HG03066 (cell line): ENCODE measurements around the gene OR2D2.
A peak's percentile ranks its signal among the peaks of the same experiment; 100 is the strongest.
"Not testable (repeated sequence)": the region's sequence is repeated elsewhere in the genome, so short reads cannot be mapped to it uniquely, and the experiment has no call there.

ENCODE experiments used
- ATAC-seq: cut with Tn5 transposase; IDR thresholded peaks from one replicate; pipeline ENCODE4 v1.9.1; 2021; ENCODE audit warnings: low read depth; ENCODE audit not compliant: unreplicated experiment

The OR2D2 gene, protein sequence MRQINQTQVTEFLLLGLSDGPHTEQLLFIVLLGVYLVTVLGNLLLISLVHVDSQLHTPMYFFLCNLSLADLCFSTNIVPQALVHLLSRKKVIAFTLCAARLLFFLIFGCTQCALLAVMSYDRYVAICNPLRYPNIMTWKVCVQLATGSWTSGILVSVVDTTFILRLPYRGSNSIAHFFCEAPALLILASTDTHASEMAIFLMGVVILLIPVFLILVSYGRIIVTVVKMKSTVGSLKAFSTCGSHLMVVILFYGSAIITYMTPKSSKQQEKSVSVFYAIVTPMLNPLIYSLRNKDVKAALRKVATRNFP

DNA sequence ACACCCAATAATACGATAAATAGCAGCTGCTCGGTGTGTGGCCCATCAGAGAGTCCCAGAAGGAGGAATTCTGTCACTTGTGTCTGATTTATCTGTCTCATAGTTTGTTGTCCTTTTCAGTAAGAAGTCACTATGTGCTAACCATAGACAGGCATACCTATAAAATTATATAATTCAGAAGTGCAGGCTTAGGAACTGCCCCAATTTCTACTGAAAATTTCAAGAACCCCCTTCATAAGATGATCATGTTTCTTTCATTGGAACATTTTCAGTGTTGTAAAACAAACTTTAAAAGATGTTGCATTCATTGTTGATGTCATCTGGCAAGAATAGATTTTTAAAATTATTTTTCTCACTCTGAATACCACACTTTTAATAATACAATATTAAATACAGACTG, at the start of gene OR2D2:
Gene OR2D2, minus strand, starts transcription at position 101 of the 400 bp plus-strand sequence. Its CDS starts 0 bp downstream, at position 101.
- no peak for ATAC-seq

DNA sequence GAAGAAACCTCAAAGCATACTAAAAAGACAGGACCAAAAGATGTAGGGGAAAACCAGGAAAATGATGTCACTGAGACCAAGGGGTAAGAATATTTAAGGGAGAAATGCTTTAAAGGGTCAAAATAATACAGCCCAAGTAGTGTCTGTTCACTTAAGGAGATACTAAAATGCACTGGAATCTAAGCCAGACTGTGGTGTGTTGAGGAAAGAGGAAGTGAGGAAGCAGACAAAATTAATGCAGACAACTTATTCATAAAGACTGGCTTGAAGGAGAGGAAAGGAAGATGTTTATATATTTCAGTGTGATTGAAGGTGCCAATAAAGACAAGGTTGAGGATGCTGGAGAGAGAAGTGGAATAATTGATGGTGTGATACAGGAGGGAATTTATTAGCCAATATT, 49.7 kb upstream of the OR2D2 start:
- no peak for ATAC-seq

DNA sequence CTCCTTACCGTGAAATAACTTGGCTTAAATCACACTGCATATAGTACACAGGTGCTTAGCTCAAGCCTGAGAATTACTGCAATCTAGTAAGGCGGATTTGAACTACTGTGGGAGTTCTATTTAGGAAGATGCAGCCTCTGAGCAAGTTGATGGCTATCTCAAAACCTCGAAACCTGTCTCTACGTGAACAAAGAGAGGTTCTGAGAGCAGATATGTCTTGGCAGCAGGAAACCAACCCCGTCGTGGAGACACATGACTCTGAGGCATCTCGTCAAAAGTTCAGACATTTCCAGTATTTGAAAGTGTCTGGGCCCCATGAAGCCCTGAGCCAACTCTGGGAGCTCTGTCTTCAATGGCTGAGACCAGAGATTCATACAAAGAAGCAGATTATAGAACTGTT, 39.8 kb upstream of the OR2D2 start:
- no peak for ATAC-seq

DNA sequence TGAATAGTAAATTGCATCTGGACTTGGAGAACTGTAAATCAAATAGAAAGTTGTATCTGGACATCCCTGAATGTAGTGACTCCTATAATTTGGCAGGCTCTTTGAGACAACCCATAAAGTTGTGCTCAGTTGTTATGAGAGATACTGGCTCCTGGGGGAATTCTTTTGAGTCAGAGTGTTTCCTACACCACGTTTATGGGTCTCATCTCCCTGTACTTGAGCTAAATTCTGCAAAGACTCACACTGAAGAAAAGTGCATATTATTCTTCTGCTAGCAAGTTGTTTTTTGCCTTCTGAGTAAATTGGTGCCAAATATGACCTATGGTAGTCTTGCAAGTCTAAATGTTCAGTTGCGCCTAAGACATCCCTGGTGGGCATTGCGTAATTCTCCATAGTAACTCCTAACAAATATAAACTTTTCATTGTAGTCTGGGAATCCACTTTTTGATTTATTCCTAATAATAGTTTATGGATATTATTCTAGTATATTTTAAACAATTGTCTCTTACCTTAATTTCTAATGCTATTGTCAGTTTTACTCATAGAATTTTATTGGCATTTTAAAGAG, 38.9 kb upstream of the OR2D2 start:
- ATAC-seq = no peak

DNA sequence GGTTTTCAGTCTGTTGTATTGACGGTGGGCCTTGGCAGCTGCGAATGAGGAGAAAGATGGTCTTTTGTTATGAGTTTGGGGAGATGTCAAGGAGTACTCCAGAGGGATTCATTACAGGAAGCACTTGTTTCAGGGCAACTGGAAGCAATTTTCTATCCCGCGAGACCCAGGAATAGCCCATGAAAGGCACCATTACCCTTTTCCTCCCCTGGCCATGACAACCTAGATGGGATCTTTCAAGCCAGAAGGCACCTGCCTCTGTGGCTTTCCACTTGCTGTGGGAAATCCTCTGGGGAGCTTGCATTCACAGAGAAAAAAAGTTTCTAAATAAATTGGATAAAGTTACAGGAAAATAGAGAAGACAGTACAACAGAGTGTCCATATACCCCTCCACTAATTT, 36.6 kb upstream of the OR2D2 start:
- ATAC-seq = no peak

DNA sequence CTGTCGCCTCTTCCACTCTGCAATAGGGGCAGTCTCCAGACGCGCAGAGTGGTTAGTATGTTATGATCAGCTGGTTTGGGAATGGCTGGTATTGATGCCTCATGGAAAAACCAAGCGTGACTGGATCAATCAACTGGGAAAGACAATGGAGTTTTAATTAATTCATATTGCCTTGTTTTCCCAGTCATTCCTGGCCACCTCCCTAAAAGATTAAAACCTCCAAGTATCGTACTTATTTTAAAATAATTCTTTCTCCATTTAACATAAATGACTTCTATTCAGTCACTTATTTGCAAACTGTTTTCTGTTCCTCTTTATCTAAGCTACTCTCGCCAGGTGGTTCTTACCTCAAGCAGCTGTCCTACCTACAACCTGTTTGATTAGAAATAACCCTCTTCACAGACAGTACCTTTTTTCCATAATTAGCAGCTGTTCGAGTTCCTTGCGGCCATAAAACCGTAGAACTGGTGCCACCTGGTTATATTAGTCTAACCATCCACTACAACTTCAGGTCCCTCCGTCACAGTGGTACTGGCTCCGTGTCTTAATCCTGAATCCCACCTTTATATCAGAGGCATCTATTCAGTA, 34.8 kb upstream of the OR2D2 start:
- ATAC-seq = peak; percentile 55

DNA sequence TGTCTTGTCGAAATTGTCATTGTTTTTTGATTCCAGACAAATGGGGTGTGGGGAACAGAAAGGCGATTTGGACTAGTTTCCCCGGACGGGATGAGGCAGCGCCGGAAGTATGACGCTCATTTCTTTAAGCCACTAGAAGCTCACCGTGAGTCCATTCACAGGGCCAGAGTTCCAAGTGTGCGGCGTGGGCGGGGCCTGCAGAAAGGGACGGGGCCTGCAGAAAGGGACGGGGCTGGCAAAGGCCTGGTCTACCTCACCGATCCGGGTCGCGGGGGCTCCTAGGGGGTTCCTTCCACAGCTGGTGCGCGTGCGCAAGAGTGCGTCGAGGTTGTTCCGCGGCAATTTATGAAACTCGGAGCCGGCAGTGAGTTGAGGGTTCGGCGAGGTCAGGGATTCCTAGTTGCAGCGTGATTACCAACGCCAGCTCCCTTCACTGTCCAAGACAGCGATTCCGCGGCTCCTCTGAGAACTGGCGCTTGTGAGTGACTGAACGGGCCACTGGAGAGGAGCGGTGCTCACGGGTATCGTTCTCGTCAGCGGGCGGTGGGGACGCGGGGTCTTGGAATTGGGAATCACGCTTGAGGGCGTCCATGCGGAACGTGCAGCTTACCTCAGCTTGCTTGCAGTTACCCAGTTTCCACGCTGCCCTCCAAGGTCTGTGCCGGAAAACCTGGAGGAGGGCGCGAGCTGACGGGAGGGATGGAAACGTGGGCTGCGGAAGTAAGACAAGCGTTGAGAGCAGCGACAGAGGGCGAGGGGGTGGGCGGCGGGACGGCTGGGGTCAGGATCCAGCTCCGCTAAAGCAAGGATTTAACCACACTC, 34.1 kb upstream of the OR2D2 start, which contains the start of gene ZNF215:
Gene ZNF215, plus strand, starts transcription at position 219 of the 822 bp plus-strand sequence. CDS start 5,847 bp downstream, outside the sequence.
- ATAC-seq = peak; percentile 70

DNA sequence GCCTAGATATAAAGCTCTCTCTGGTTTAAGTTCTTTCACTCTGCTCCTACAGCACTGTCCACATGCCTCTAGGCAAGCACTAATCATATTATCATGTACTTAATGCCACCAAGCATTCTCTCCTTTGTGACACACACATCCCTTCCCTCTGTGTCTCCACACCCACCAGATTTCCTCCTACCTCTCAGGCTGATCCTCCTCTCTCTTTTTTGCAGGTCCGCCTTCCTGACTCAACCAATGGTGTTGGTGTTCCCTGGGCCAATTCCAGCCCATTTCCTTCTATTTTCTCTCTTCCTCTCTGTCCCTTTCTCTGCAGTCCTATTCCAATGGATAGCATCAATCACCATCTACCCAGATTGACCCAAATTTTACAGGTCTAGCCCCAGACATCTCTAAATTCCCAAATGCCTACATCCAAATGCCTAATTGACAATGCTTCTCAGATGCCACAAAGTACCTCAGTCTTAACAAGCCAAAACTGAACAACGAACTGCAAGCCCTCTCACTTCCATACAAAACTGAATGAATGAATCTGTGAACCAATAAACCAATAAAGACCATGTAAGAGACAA, 33.4 kb upstream of the OR2D2 start:
- peak; percentile 1 for ATAC-seq

DNA sequence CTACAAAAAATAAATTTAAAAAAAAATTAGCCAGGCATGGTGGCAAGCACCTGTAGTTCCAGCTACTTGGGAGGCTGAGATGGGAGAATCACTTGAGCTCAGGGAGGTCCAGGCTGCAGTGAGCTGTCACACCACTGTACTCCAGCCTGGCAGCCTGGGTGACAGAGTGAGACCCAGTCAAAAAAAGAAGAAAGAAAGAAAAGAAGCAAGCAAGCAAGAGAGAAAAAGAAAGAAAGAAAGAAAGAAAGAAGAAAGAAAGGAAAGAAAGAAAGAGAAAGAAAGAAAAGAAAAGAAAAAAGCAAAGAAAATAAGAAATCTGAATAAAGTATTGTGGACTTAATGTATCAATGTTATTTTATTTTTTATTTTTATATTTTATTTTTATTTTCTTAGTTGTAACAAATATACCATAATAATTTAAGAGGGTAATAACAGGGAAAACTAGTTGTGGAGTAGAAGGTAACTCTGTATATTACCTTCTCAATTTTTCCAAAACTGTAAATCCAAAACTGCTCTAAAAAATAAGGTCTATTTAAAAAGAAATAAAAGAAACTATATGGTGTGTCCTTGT, 32.8 kb upstream of the OR2D2 start:
- ATAC-seq = no peak

DNA sequence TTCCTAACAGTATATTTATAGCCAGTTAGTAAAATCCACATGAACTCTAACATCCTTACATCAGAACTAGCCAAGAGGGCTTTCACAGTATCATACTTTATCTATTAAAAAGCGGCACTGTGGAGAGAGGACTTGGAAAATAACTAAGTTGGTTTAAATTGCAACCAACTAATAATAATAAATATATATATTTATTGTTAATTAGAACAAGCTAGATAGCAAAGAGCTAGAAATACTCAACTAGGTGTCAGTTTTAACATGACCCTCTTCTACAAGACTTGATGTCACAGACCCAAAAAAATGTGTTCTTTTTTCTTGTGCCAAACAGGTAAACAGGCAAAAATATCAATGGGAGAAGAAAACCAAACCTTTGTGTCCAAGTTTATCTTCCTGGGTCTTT, 28.4 kb upstream of the OR2D2 start, which contains the start of gene OR2D3:
Gene OR2D3, plus strand, starts transcription at position 301 of the 400 bp plus-strand sequence. Its CDS starts 0 bp downstream, at position 301.
- no peak for ATAC-seq

DNA sequence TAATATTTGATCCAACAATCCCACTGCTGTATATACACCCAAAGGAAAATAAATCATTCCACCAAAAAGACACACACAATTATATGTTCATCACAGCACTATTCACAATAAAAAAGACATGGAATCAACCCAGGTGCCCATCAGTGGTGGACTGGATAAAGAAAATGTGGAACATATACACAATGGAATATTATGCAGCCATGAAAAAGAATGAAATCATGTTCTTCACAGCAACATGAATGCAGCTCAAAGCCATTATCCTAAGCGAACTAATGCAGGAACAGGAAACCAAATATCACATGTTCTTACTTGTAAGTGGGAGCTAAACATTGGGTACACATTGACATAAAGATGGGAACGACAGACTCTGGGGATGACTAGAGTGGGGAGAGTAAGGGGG, 27.4 kb upstream of the OR2D2 start:
- ATAC-seq = no peak

DNA sequence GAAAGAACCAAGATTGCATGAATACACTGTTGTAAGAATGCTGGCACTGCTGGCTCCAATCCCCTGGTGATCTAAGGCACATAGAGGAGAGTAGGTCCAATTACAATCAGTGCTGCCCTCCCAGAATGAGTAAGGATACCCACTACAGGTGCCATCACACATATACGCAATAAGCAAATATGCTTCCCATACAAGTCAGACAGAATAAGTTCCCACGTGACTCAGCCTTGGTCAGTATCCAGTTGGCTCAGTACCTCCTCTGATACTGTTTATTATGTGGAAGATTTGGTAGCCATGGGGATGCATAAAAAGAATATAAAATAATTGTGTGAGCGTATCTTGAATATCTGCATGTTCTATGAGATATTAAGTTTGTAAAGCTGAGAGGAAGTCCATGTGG, 19.6 kb upstream of the OR2D2 start:
- ATAC-seq = no peak

DNA sequence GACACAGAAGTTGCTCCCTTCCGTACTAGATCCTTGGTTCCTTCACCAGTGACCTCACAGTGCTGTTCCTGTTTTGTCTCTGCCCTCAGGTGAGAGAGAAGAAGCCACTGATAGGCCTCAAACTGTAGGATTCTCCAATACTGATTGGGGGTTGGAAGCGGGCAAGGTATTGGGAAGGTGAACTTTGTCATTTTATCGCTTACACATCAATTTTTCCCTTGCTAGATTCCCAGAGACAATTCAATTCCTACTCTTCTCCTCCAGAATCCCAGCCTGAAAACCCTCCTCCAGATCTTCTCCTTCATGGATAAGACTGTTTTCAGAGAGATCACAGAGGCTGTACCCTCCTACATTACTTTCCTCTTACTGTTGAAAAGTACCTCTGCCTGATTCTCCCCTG, 19.1 kb upstream of the OR2D2 start:
- ATAC-seq = no peak

DNA sequence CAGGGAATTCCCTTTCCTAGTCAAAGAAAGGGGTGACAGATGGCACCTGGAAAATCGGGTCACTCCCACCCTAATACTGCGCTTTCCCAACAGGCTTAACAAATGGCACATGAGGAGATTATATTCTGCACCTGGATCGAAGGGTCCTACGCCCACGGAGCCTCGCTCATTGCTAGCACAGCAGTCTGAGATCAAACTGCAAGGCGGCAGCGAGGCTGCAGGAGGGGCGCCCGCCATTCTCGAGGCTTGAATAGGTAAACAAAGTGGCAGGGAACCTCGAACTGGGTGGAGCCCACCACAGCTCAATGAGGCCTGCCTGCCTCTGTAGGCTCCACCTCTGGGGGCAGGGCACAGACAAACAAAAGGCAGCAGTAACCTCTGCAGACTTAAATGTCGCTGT, 12.5 kb upstream of the OR2D2 start:
- ATAC-seq = not testable (repeated sequence)

DNA sequence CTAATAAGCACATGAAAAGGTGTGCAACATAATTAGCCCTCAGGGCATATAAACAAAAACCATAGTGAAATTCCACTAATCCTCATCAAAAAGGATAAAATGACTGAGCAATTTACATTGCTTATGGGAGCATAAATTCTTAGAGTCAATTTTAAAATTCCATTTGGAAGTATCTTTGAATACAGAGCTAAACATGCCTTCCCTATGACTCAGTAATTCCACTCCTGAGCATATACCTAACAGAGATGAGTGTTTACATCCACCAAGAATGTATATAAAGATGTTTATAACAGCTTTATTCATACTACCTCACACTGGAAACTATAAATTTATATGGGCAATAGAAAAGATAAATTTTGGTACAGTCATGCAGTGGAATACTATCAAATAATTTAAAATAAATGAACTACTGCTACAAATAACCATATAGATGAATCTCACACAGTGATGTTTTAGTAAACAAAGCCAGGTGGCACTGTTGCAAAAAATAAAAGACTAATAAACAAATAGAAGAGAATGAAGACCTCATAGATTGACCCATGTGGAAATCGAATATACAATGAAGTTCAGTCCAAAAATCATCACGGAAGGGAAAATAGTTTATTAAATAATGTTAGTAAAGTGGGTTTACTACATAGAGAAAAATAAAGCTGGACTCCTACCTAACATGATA, 8.2 kb upstream of the OR2D2 start:
- ATAC-seq = no peak

DNA sequence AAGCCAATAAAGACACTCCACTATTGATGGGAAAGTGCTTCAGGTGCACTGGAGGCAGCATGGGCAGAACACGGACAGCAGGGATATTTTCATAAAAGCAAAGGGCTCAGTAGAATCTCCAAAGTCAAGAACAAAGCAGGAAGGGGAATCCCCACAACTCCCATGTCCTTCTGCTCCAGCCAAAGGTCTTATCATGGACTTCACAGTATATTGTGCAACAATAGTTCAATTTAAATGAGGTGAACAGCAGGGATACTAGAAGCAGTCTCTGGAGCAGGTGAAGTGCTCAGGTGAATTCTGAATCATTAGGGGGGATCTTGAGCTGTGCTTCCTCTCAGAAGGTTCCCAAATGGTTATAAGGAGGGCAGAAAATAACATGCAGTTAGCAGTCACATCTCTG, 6.6 kb upstream of the OR2D2 start:
- no peak for ATAC-seq

DNA sequence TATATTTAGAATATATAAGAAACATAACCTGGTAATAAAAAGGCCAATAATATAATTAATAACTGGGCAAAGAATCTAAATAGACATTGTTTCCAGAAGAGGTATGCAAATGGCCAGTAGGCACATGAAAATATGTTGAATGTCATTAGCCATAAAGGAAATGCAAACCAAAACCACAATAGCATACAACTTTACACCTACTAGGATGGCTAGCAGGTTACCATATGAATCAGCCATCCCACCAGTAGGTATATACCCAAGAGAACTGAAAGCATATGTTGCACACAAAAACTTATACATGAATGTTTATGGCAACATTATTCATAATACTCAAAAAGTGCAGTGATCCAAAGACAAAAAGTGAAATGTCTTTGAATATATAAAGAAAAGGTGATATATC, 2.7 kb upstream of the OR2D2 start:
- peak; percentile 72 for ATAC-seq

DNA sequence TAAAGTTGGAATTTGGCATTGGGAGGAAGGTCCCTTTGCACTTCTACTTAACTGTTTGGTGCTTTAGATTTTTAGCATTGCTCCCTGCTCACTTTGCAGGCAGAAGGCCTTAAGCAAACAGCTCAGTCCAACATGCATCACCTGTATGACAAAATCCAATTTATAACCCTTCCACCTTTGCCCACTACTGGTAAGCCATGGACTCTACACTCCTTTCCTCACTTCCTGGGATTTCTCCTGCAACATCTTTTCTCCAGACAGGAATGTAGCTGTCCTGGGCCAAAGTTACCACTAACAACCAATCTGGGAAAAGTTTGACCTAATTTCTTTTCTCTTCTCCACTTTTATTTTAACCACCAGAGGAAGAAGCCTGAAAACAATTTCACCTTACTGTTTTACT, 1.8 kb upstream of the OR2D2 start:
- no peak for ATAC-seq

DNA sequence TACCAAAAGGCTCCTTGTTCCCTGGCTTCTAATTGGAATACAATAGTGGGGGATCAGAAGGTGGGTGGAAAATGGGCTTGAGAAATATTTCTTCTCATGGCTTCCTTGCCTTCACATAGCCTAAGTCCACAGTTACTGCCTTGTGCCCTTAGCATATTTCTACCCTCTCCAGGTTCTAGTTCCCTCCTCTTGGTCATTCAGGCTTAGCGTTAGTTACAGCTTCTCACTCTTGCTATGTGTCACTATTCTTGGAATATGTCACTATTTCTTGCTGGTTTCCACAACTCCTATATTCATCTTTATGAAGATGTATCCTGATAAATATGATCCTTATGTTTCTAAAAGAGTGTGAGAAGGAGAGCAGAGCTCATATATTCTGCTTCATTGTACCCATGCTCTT, 2.5 kb downstream of the OR2D2 start:
- ATAC-seq = no peak

DNA sequence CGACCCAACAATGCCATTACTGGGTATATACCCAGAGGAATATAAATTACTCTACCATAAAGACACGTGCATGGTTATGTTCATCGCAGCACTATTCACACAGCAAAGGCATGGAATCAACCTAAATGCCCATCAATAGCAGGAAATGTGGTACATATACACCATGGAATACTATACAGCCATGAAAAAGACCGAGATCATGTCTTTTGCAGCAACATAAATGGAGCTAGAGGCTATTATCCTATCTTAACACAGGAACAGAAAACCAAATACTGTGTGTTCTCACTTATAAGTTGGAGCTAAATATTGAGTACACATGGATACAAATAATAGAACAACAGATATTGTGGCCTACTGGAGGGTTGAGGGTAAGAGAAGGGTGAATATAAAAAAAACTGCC, 3.5 kb downstream of the OR2D2 start:
- ATAC-seq = no peak
